HG02571 (cell line): ENCODE measurements around the gene ALDH16A1.
"Not testable (repeated sequence)": the region's sequence is repeated elsewhere in the genome, so short reads cannot be mapped to it uniquely, and the experiment has no call there.

Experiments used
- ATAC-seq: cut with Tn5 transposase; IDR thresholded peaks from one replicate; pipeline ENCODE4 v1.9.1; 2021; ENCODE audit warnings: mild to moderate bottlenecking, moderate library complexity; ENCODE audit not compliant: unreplicated experiment

Gene ALDH16A1

DNA sequence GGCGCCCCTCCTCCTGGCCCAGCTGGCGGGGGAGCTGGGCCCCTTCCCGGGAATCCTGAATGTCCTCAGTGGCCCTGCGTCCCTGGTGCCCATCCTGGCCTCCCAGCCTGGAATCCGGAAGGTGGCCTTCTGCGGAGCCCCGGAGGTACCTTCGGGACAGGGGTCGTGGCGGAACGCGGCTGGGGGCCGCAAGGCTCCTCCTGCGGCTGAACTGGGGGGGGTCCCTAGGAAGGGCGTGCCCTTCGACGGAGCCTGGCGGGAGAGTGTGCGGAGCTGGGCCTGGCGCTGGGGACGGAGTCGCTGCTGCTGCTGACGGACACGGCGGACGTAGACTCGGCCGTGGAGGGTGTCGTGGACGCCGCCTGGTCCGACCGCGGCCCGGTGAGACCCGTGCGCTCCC lies 8.6 kb downstream of the ALDH16A1 start:
- ATAC-seq = no peak

DNA sequence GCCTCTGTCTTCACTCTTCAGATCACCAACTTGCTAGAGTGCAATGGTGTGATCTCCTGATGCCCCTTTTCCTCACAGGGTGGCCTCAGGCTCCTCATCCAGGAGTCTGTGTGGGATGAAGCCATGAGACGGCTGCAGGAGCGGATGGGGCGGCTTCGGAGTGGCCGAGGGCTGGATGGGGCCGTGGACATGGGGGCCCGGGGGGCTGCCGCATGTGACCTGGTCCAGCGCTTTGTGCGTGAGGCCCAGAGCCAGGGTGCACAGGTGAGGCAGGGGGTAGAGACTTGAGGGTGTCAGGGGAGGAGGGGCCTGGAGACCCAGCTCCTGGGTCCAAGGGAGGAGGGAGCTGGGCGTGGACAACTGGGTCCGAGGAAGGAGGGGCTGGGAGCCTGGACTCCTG lies 9.5 kb downstream of the ALDH16A1 start:
- ATAC-seq = no peak

DNA sequence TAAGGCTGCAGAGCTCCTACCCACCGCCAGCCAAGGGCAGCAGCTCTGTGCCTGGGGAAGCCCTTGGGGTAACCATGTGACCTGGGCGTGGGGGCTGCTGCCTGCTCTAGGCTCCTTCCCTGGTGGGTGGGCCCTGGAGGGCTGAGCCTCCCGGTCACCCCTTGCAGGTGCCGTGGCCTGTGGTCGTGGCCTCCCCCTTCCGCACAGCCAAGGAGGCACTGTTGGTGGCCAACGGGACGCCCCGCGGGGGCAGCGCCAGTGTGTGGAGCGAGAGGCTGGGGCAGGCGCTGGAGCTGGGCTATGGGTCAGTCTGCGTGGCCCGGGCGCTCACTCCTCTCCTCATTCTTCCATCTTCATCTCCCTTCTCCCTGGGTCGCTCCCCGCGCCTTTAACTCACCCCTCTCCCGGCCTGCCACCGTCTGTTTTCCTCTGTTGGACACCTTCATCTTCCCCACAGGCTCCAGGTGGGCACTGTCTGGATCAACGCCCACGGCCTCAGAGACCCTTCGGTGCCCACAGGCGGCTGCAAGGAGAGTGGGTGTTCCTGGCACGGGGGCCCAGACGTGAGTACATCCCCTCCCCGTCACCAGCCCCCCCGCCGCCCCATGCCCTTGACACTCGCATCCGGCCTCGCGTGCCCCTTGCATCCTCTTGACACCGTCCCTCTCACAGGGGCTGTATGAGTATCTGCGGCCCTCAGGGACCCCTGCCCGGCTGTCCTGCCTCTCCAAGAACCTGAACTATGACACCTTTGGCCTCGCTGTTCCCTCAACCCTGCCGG lies 11.1 kb downstream of the ALDH16A1 start:
- ATAC-seq = no peak

DNA sequence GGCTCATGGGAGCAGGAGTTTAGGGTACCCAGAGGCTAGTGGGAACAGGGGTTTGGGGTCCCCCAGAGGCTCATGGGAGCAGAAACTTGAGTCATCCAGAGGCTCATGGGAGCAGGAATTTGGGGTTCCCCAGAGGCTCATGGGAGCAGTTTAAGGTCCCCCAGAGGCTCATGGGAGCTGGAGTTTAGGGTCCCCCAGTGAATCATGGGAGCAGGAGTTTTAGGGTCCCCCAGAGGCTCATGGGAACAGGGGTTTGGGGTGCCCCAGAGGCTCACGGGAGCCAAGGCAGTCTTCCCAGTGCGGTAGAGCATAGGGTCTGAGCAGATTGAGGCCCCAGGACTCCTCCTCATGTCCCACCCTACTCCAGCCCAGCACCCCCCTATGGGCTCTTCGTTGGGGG lies 12.3 kb downstream of the ALDH16A1 start:
- ATAC-seq = no peak

DNA sequence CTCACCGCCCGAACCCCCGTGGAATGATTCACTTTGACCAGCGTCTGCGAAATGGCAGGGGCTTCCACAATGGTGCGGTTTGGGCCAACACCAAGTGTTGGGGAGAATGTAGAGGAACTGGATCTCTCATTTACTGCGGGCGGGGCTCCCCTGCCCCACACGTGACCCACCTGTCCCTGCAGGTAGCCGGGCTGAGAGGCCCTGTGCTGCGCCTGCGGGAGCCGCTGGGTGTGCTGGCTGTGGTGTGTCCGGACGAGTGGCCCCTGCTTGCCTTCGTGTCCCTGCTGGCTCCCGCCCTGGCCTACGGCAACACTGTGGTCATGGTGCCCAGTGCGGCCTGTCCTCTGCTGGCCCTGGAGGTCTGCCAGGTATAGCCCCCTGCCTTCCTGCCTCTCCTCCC lies 15.2 kb downstream of the ALDH16A1 start:
- no peak for ATAC-seq

DNA sequence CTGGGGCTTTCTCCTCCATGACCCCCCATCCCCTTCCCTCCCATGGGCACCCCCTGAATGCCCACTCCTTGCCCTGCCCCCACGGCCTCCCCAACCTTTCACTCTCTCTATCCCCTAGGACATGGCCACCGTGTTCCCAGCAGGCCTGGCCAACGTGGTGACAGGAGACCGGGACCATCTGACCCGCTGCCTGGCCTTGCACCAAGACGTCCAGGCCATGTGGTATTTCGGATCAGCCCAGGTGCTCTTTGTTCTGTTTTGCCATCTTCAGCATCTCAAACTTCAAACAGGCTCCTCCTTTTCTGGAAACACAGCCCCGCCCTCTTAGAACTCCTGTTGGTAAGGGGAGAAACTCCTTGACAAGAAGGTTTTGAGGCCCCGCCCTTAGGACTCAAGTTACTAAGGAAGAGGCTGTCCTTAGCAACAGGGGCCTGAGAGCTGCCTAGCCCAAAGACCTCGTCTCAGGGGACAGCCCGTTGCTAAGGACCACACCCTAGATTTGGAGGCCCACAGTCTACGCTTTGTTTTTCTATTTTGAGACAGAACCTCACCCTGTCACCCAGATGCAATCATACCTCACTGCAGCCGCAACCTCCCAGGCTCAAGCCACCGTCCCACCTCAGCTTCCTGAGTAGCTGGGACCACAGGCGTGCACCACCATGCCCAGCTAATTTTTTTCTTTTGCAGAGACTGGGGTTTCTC lies 15.9 kb downstream of the ALDH16A1 start:
- no peak for ATAC-seq

DNA sequence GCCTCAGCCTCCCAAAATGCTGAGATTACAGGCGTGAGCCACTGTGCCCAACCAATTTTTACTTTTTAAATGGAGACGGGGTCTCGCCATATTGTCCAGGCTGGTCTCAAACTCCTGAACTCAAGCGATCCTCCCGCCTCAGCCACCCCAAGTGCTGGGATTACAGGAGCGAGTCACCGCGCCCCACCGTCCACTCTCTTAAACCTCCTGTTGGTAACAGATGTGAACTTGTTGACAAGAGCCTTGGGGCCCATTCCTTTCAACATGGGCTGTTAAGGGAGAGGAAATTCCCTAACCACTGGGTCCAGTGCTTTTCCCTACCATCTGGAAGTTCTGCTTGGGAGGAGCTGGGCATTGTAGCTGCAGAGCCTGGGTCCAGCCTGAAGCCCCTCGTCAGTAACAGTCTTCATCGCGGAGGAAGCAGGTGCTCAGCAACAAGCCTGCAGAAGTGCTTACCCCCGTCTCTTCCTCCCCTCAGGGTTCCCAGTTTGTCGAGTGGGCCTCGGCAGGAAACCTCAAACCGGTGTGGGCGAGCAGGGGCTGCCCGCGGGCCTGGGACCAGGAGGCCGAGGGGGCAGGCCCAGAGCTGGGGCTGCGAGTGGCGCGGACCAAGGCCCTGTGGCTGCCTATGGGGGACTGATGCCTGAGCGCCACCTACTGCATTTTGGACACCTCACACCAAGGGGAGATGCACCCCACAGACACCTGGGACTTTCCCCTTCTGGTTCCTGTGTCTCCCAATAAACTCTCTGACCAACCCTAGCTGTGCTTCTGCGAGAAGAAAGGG lies 17.0 kb downstream of the ALDH16A1 start:
- peak; percentile 41 for ATAC-seq

DNA sequence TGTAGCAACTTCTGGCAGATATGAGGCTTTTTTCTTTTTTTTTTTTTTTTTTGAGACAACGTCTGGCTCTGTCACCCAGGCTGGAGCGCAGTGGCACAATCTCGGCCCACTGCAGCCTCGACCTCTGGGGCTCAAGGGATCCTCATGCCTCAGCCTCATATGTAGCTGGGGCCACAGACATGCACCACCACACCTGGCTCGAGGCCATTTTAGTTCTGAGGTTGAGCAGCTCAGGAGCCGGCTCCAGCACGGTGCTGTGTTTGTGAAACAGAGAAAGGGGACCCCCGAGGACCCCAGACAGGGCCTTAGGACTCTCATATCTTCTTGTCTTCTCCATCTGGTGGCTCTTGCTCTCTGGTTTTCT lies 17.6 kb downstream of the ALDH16A1 start:
- no peak for ATAC-seq

DNA sequence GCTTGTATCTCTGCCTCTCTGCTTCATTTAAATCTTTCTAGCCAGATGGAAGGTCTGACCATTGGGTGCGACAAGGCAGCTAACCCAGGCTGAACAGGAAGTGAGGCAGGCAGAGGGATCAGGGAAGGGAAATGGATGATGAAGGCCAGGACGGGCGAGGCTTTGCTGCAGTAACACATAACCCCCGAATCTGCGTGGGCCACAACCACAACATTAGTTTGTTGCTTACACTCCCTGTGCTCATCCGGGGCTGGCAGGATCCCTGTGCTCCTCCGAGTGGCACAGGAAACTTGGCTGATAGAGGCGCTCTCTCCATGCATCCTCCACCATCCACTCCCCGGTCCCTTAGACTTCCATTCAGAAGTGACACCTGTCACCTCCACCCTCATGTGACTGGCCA lies 19.9 kb downstream of the ALDH16A1 start:
- ATAC-seq = no peak

DNA sequence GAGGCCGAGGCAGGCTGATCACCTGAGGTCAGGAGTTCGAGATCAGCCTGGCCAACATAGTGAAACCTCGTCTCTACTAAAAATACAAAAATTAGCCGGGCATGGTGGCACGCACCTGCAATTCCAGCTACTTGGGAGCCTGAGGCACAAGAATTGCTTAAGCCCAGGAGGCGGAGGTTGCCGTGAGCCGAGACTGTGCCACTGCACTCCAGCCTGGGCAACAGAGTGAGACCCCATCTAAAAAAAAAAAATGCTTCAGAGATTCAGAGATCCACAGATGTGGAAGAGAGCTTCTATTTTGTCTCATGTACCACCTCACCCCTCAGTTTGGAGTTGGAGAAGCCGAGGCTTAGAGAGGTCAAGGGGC lies 20.5 kb downstream of the ALDH16A1 start:
- not testable (repeated sequence) for ATAC-seq

DNA sequence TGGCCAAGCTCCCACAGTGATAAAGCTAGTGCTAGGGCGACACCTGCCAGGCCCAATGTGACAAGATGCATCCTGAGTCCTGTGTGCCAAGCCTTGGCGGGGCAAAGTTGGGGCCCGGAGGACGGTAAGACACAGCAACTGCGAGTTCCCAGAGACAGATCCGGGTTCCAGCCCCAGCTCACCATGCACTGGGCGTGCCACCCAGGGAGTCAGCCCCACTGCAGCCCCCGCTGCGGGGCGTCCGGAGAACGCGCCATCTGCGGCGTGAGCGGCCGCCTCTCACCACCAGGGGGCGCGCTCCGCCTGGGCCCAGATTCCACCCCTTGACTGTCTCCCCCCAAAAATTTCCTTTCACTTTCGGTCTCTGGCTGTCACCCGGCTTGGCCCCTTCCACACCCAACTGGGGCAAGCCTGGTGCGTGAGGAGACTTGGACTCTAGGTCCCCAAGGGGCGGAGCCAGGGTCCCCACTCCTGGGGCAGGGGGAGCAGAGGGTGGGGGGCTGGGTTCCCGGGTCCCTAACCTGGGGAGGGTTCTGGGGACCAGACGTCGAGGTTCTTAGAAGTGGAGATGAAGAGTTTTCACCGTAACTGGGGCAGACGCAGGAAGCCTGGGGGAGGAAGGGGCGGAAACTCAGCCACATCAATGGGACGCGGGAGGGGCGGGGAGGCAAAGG lies 21.0 kb downstream of the ALDH16A1 start, which contains the start of gene FLT3LG:
TSS of gene FLT3LG (plus strand) at position 348 of the 674 bp plus-strand sequence. CDS start 425 bp downstream, outside the sequence.
- ATAC-seq = peak; percentile 46

DNA sequence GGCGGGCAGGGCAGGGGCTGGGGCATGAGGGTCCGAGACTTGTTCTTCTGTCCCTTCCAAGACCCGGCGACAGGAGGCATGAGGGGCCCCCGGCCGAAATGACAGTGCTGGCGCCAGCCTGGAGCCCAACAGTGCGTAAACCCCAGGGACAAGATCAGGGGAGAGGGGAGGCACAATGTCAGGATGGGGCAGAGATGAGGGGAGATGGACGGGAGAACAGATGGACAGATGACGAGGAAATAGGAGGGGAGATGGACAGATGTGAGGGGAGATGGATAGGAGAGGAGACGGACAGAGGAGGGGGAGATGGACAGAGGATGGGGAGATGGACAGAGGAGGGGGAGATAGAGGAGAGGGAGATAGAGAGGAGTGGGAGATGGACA lies 21.5 kb downstream of the ALDH16A1 start:
- no peak for ATAC-seq

DNA sequence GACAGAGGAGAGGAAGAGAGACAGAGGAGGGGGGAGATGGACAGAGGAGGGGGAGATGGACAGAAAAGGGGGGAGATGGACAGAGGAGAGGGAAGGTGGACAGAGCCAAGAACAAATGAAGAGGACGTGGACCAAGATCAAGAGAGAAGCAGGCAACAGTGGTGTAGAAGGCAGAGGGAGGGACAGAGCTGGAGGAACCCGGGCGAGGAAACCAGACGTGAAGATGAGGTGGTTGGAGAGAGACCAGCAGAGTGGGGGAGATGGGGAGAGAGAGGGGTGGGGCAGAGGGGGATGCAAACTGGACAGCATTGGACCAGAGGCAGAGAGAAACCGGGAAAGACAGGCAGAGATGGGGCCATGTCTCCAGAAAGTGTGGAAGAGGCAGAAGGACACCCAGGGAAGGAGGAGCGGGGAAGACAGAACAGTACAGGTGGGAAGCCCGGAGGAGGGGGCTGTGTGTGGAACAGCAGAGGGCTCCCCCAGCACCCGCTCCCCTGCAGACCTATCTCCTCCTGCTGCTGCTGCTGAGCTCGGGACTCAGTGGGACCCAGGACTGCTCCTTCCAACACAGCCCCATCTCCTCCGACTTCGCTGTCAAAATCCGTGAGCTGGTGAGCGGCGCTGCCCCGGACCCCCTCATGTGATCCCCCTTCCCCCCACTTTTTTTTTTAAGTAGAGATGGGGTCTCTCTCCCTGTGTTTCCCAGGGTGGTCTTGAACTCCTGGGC lies 22.3 kb downstream of the ALDH16A1 start:
- no peak for ATAC-seq

DNA sequence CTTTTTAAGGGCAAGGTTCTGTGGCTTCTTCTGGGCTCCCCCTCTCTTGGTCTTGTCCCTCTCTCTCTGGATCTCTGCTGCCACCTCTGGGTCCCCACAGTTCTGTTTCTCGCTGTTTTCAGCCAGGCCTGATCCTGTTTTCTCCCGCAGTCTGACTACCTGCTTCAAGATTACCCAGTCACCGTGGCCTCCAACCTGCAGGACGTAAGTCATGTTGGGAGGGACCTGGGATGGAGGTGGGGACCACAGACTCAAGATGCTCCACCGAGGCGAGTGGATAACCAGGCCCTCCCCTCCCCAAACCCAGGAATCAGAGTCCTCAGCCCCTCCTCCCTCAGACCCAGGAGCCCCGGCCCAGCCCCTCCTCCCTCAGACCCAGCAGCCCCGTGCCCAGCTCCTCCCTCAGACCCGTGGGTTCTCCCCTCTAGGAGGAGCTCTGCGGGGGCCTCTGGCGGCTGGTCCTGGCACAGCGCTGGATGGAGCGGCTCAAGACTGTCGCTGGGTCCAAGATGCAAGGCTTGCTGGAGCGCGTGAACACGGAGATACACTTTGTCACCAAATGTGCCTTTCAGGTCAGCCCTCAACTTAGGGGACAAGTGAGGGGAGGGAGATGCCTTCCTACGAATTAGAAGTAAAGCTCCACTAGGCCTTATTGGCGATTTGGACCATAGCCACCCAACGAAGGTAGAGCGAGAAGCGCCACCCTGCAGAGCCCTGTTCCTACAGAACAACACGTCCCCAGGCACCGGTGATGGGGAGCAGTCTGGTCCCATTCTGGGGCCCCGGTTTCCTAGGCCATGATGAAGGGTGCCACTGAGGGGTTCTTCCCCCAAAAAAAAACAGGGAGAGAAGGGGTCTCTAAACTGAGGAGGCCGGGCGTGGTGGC lies 23.2 kb downstream of the ALDH16A1 start:
- ATAC-seq = no peak

DNA sequence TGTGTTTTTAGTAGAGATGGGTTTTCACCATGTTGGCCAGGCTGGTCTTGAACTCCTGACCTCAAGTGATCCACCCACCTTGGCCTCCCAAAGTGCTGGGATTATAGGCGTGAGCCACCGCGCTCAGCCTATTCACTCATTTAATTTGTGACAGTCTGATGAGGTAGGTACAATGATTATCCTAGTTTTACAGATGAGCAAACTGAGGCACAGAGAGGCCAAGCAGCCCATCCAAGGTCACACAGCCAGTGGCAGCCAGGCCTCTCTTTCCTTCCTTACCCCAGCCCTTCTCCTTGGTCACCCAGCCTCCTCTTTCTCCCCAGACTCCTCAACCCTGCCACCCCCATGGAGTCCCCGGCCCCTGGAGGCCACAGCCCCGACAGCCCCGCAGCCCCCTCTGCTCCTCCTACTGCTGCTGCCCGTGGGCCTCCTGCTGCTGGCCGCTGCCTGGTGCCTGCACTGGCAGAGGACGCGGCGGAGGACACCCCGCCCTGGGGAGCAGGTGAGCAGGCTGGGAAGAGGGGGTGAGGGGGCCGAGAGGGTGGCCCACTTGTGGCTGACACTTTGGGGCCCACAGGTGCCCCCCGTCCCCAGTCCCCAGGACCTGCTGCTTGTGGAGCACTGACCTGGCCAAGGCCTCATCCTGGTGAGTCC lies 27.1 kb downstream of the ALDH16A1 start:
- no peak for ATAC-seq

DNA sequence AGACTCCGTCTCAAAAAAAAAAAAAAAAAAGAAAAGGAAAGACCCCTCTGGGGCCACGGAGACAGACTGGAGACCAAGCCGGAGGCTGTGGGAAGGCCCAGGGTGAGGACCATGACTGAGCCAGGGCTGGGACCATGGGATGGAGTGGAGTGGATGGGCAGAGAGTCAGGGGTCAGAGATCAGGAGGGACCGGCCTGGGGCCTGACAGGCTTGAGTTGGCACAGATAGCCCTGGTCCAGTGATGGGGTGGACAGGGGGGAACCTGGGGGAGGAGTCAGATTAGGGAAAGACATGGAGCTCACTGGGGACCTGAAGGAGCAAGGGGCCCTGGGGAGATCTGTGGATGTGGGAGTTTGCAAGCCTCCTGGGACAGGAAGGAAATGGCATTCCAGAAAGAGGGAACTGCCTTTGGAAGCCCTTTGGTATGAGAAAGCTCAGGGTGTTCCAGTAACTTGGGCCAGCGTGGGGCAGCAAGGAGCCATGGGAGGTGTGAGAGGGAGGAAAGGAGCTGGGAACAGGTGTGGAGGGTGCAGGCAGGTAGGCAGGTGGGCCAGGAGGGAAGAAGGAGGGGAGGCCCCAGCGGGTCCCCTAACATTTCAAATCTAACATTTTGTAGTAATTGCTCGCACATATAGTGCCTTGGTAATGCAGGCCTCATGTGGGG lies 28.1 kb downstream of the ALDH16A1 start:
- no peak for ATAC-seq

DNA sequence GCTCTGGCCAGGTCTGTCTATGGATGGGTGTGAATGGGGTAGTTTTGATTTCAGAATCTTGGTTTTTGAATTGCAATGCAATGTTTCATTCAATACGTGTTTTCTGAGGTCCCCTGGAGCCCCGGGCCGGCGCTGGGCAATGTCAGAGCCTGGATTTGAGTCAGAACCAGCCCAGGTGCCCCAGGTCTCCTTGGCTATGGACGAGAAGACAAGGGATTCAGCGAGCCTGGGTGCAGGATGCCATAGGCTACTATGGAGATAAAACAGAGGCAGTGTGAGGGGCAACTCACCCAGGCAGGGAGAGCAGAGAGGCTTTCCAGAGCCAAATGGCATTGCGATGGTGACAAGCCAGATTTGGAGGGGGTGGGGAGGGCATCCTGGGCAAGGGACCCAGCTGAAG lies 33.2 kb downstream of the ALDH16A1 start:
- no peak for ATAC-seq

DNA sequence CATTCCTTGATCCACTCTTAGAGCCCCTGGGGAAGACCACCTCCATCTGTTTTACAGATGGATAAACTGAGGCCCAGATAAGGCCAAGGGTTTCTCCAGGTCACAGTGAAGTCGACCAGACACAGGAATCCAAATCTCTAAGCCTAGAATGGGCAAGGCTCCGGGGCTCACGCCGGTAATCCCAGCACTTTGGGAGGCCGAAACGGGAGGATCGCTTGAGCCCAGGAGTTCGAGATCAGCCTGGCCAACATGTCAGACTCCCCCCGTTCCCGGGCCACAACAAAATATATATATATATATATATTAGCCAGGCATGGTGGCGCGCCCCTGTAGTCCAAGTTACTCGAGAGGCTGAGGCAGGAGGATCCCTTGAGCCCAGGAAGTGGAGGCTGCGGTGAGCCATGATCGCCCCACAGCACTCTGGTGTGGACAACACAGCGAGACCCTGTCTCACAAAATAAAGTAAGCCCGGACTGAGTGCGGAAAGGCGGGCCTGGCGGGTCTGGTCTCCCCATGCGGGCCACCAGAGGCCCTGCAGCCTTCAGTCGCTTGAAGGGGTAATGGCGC lies 33.8 kb downstream of the ALDH16A1 start:
- no peak for ATAC-seq
